ENCODE data around the gene PSAPL1. TPM values are rescaled to one million over a fixed set of nuclear protein-coding genes. Genes with fewer than 3 reads are reported as not detected.

The PSAPL1 gene
- total RNA-seq, 1 experiment from 2014 or later: not detected

DNA sequence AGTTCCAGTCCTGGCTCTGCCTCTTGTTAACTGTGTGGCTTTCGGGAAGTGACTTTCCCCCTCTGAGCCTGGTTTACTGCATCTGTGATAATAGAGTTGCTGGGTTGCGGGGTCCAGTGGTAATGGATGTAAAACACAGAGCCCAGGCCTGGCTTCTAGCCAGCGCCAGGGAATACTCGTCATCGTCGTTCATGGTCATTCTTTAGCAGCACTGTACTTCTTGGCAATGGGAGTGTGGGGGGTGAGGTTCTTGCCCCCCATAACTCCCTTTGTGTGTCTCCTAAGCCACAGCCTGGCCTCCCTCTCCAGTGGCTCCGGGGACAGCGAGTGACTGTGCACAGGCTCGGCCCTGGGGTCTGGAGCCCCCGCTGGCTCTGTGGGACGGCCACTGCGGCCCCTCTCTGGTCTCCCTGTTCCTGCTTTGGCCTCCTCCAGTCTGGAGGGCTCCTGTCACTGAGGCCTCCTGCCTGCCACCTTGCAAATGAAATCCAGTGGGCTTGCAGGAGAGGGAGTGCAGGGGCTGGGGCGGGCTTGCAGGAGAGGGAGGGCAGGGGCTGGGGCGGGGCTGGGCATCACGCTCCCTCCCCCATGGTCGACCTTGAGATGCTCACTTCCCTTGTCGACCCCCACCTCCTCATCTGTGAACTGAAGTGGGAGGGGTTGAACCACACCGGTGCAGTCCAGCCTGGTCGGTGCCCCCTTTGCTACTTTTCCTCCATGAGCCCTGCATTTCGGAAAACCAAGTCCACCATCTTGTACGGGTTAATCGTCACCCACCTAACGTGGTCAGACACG lies 13.2 kb downstream of the PSAPL1 start:
- no peak for DNase-seq (ENCODE audit: extremely low read depth, low read depth)

DNA sequence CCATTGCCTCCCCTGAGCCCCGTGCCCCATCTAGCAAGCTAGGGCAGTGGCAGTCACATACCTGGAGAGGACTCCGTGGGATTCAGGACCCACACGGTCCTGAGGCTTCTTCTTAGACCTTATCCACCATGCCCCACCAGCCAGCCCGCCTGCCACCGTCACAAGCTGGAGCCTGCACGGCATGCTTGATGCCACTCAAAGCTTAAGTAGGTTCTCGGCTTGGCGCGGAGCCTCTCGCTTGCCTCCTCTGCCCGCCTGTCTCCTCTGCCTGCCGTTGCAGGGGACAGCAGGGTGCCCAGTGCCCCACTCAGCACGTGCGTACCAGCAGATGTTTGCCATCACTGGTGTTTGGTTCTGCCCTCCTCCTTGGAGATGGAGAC lies 14.1 kb downstream of the PSAPL1 start:
- DNase-seq (ENCODE audit: extremely low read depth, low read depth): no peak

DNA sequence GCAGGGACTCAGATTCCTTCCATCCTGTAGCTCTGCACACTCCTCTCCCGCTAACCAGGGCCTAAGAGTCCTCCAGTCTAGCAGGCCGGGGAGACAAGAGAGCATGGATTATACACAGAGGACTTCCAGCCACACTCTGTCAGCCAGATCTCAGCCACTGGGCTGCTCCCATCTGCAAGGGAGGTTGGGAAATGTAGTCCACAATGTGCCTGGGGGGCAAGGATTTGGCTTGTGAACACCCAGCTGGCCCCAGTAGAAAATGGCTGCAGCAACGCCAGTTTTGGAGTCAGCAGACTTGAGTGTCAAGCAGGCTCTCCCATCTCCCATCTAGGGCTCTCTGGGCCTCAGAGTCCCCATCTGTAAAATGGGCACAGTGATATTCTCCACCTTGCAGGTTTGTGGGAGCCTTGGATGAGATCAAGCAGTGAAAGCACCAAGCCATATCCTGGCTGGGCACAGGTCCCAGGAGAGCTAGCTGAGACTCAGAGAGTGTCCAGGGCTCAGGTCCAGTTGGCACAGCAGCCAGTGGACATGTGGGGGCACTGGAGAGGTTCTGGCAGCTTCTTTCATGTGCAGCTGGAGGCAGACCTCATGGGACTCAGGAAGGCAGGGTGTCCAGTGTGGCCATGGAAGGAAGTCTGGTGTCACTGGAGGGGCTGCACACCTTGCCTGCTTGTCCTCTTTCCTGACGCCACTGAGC lies 14.6 kb downstream of the PSAPL1 start:
- DNase-seq (ENCODE audit: extremely low read depth, low read depth): no peak

DNA sequence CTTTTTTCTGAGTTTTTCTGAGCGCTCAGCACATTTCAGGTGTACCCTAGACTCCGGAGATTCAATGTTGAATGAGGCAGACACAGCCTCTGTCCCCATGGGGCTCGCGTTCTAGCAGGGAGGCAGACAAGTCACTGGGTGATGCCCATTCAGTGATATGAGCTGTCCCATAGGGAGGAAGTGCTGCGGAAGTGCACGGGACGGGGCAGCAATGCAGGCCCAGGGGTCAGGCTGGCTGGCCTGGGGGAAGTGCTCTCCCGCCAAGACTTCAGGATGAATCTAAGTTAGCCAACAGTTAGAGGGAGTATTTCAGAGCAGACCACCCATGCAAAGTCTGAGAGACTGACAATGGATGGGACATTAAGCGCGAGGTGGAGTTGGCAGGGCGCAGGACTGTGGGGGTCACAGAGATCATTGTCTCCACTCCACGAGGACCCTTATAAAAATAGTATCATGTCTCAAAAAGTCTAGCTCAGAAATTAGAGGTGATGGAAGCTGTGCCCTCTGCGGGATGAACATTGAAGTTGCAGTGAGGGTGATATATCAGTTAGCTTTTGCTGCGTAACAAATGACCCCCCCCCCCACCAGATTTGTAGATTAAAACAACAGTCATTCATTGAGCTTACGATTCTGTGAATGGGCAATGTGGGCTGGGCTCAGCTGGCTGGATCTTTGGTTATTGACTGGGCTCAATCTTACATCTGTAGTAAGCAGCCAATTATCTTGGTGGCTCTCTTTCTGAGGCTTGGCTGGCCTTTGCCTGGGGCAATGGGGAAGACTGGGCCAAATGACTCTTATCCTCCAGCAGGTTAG lies 16.4 kb downstream of the PSAPL1 start:
- DNase-seq (ENCODE audit: extremely low read depth, low read depth): no peak

DNA sequence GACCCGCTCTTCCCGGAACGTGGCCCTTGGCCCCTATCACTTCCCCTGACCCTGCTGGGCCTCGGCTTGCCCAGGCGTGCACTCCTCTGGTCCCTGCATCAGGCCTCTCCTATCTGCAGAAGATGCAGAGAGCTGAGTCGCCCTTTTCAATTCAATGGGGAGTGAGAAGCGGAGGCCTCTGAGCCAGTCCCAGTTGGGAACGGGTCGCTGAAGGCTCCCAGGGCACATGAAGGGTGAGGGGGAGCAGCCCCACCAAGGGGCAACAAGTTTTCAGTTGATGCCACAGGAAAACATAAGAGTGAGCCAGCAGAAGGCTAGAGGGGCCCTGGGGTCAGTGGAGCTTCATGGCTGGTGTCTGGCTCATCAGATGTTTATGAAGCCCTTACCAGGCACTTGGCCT lies 17.1 kb downstream of the PSAPL1 start:
- DNase-seq (ENCODE audit: extremely low read depth, low read depth): no peak

DNA sequence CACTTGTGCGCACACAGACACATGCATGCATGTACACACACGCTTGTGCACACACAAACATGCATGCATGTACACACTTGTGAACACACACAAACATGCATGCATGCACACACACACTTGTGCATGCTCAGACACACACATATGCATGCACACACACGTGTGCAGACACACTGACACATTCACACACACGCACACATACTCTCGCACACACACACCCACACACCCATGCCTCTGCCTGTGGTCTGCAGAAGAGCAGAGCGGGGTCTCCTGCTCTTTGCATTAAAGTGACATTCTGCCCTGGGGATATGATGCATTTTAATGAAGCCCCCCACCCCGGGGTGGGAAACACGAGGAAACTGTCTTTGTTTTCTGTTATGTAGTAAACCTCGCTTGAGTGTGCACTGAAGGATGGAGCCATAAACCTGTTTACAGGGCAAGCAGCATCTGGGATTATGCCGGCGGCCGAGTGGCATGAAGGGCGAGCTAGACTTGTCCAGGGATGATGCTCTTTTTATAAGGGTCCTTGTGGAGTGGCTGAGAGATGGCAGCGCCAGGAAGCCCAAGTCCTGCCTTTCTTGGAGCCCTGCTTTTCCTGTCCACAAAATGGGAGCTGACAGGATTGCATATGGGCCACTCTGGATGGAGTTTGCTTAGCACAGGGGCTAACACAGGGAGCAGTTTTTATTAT lies 17.8 kb downstream of the PSAPL1 start:
- no peak for DNase-seq (ENCODE audit: extremely low read depth, low read depth)

DNA sequence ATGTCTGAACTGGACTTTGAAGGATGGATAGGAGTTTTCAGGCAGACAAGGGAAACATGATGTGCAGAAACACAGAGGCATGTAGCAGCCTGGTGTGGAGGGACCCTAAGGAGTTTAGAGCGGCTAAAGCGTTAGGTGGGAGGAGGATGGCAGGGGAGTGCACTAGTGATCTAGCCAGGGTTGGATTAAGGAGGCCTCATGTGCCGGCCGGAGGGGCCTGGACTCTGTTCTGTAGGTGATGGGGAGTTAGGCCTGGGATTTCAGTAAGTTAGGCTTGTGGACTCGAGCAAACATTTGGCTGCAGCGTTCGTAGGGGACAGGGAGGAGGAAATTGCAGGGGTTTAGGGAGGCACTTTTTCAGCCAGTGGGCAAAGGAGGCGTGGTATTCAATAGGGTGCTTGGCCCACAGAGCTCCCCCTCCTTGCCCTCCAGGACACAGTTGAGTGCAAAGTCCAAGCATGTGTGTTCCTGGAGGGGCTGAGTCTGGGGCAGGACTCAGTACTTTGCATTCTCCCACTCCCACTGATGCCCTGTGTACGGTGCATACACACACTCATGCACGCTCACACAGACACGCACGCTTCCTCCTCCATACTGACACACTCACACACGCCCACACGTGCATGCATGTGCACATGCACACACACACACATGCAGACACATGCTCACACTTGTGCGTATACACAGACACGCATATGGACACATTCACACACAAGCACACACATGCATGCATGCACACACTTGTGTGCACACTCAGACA lies 18.6 kb downstream of the PSAPL1 start:
- no peak for DNase-seq (ENCODE audit: extremely low read depth, low read depth)

DNA sequence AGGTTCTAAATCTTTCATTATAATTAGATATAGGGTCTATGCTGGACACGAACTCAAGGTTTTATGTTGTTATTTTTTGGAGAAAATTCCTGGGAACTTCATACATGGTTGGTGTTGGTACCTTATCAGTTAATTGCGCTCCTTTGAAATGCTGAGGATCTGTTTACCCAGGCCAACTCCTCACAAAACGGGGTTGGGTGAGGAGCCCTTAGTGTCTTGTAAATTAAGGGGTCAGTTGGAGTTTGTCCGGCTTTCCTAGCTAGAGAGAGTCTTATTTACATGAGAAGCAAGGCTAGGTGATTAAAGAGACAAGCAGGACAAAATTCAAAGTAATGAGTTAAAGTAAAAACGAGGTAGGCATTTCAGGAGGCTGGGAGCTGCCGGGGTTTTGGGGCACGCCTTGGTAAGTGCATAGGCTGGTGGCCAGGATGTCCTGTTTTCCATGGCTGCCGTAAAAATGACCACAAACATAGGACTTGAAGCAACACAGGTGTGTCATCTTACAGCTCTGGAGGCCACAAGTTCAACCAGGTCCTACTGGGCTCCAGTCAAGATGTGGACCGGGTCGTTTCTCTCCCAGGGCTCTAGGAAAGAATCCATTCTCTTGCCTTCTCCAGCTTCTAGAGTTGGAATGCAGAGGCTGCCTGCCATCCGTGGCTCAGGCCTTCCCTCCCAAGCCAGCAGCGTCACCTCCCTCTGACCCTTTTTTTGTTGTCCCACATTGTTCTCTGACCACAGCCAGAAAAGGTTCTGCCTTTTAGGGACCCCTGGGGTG lies 19.8 kb downstream of the PSAPL1 start:
- DNase-seq (ENCODE audit: extremely low read depth, low read depth): no peak

DNA sequence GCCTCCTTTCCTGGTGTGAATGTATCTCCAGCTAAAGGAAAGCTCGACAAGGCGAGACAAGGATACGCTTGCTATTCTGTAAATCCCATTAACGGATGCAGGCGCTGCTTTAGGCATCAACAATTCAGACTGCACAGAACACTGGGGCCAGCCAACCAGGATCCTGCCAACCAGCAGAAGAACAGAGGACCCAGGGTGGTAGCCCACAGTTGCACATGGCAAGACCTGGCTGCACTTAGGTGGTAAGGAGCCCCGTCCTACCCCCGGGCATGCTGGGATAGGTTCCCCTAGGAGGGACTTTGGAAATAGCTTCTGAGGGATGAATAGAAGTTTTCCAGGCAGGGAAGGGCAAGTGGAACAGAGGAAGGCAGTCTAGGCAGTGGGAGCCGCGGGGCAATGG lies 20.7 kb downstream of the PSAPL1 start:
- DNase-seq (ENCODE audit: extremely low read depth, low read depth): no peak

DNA sequence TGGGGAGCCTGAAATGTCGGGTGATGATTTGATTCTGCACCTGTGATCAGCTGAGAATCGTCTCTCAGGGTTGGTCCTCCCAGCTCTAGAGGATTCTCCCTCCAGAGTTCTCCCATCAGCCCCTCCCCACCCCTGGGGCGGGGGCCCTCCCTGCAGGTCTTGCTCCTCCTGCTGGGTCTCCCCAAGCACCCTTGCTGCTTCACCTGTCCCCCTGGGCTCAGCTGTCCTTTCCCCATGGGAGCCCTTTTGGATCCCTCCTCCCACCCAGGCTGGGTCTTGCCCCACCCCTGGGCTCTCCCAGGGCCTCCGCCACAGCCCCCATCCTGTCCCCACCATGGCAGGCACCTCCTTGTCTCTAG lies 22.2 kb downstream of the PSAPL1 start:
- DNase-seq (ENCODE audit: extremely low read depth, low read depth): no peak

DNA sequence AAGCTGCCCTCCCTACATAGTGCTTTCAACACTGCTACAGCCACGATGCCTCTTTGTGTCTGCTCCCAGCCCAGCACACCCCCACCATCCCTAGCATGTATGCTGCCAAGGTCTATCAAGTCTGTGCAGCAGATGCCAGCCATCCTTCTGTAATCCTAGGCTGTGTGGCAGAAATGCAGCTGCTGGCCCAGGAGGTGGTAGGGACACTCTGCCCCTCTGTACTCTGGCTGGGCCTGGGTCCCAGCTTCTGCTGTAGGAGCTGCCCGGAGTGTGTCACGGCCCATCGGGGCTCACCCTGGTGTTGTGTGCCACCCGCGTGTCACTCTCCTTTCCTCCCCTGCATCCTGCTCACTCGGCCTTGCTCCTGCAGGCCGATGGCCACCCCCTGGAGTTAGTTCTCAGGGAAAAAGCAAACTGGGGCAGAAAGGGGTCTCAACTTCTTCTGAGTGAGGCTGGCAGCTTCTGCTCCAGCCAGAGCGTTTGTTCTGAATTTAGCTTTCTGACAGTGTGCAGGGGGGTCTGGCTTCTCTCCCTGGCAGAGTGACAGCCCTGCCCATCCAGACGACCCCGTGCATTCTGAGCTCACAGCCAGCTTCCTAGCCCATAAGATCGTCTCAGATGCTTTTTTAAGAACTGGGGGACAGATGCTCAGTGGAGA lies 22.7 kb downstream of the PSAPL1 start:
- DNase-seq (ENCODE audit: extremely low read depth, low read depth): no peak

DNA sequence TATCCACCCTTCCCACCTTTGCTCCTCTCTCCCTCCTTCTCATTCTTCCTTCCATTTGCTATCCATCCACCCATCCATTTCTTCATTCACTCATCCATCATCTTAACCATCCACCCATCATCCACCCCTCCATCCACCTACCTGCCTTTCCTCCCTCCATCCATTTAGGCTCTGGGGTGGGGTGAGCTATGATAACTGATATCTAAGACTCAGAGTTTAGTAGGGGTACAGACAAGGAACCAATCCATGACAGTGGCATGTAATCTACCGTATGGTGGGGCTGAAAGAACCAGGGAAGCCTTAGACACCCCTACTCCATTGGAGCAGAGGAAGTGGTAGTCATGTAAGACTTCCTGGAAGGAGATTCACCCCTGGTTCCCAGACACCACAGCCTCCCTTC lies 23.2 kb downstream of the PSAPL1 start:
- no peak for DNase-seq (ENCODE audit: extremely low read depth, low read depth)

DNA sequence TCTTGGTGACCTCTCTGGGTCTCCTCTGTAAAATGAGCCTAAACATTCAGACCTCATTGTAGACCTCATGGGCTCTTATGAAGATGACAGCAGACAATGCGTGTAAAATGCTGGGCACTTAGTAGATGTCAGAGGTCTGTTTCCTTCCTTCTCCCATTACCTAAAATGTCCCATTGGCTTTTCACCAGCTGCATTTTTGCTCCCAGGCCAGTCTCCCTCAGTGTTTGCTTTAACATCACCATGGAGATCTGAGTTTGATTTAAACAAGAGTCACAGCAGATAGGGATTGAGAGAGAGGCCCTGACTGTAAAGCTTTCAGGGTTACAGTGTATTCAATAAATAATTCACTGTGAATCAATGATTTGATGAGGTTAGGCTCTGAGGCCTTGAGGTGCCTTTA lies 24.3 kb downstream of the PSAPL1 start:
- no peak for DNase-seq (ENCODE audit: extremely low read depth, low read depth)

DNA sequence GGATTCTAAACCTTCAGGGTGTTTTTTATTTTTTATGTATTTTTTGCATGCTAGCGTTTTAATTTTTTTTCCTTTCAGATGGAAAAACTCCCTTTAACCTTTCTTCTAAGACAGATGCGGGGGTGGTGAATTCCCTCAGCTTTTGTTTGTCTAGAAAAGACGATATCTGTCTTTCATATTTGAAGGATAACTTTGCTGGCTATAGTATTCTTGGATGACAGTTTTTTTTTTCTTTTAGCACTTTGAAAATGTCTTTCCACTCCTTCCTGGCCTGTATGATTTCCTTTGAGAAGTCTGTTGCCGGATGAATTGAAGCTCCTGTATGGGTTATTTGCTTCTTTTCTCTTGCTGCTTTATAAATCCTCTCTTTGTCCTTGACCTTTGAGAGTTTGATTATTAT lies 26.6 kb downstream of the PSAPL1 start:
- no peak for DNase-seq (ENCODE audit: extremely low read depth, low read depth)

DNA sequence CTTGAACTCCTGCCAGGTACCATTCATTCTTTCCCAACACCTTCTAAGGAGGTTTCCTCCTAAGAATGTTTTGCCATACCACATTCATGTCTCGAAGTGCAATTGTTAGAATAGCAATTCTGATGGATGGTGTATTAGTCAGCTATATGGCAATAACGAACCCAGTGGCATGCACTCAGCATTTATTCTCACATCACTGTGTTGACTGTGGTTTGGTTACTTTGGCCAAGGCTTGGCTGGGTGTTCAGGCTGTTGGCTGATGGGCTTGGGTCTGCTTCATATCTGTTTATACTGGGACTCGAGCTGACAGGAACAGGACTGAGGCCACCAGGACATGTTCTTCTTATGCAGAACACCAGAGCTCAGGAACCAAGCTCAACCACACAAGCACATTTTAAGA lies 31.7 kb downstream of the PSAPL1 start:
- DNase-seq (ENCODE audit: extremely low read depth, low read depth): no peak

DNA sequence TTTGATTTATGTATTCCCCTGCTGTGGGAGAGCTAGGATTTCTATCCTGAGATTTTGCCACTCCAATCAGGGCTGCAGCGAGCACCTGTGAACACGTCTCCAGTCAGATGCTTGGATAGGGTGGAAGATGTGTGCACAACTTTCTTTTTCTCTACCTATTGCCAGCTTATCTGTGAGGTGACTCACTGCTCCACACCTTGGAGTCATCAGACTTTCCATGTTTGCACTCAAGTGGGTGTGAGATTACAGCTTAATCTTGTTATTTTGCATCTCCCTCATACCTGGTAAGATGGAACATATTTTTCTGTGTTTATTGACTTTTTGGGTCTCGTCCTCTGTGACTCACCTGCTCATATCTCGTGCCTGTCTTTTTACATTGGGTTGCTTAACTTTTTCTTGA lies 32.2 kb downstream of the PSAPL1 start:
- no peak for DNase-seq (ENCODE audit: extremely low read depth, low read depth)

DNA sequence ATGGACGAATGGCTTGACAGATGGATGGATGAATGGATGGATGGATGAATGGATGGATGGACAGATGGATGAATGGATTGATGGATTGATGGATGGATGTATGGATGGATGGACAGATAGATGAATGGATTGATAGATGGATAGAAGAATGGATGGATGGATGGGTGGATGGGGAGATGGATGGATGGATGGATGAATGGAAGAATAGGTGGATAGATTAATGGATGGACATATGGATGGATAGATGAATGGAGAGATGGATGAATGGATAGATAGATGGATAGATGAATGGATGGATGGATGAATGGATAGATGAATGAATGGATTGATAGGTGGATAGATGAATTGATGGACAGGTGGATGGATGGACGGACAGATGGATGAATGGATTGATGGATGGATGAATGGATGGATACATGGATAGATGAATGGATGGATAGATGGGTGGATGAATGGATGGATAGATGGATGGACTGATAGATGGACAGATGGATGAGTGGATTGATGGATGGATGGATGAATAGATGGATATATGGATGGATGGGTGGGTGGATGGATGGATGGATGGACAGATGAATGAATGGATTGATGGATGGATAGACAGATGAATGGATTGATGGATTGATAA lies 33.9 kb downstream of the PSAPL1 start:
- DNase-seq (ENCODE audit: extremely low read depth, low read depth): no peak

DNA sequence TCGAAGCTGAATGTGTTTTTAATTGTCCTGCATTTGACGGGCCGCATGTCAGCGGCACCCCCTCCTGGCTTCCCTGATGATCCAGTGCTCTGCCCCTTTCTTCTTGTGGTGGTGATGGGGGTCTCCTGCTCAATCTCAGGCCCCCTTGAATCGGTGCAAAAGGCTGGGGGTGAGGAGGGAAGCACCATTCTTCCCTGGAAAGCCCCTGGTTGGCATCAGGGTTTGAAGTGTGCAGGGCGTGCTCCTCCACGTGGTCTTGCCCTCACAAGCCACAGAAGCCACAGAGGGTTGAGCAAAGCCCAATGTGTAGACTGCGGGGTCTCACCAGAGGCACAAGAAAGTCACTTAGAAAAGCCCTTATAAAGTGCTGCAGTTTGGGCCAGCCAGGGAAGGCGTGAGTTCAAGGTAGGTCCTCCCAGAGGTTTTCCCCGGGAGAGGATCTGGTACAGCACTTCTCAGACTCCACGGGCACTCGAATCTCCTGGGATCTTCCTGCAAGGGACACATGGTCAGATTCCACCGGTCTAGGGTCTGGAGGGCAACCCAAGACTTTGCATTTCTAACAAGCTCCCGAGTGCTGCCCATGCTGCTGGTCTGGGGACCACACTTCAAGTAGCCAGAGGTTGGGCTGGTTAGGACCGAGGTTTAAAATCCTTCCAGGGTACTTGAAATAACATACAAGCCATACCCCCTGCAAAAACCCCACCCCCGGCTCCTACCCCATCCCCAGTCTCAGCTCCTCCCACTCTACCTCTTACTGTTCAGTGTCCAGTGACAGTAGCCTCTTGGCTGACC lies 35.1 kb downstream of the PSAPL1 start:
- no peak for DNase-seq (ENCODE audit: extremely low read depth, low read depth)
